CD4-positive, alpha-beta T cell (primary cell): ENCODE results near the gene ZFTA. TPM values are rescaled to one million over a fixed set of nuclear protein-coding genes. Genes with fewer than 3 reads are reported as not detected.
"Not testable (repeated sequence)": the region's sequence is repeated elsewhere in the genome, so short reads cannot be mapped to it uniquely, and the experiment has no call there.

Experiments used
- ATAC-seq: fragments of 200-7000 bp; cut with Tn5 transposase; one replicate; pipeline ENCODE4 v1.10.0; 2022; ENCODE audit warnings: mild to moderate bottlenecking; ENCODE audit not compliant: poor library complexity
- CTCF ChIA-PET: fragments of 350-600 bp; sonication (Branson Sonifier 250); formaldehyde crosslinking; loops from one replicate; lab custom pipeline; 2021; ENCODE audit warnings: antibody characterized with exemption, inconsistent platforms; lab: Charles Lee
- POLR2A ChIA-PET: fragments of 350-600 bp; sonication (Branson Sonifier 250); formaldehyde crosslinking; loops from one replicate; lab custom pipeline; 2021; ENCODE audit warnings: antibody characterized with exemption, inconsistent platforms; lab: Charles Lee
- DNase-seq, 14 experiments: peaks; one replicate each; pipeline ENCODE4 v3.0.0-alpha.2; 2013 to 2020; ENCODE audit warnings: mixed read lengths in 2 of 14
- H3K27ac ChIP-seq, 2 donors: one replicate each; pipeline versions ENCODE4 v1.5.1 to v1.7.0; 2013; ENCODE audit warnings: low read length in 2 of 2, low read depth in 1 of 2, mild to moderate bottlenecking in 1 of 2
- H3K27me3 ChIP-seq, 2 experiments: 1 replicate in 1 of 2; 2 replicates in 1 of 2; pipeline versions ENCODE4 v1.6.1 to v1.7.0; 2013; ENCODE audit warnings: low read length in 2 of 2, control low read depth in 1 of 2, mild to moderate bottlenecking in 1 of 2, moderate library complexity in 1 of 2; ENCODE audit not compliant: insufficient read depth in 2 of 2, control insufficient read depth in 1 of 2
- H3K36me3 ChIP-seq: one replicate; pipeline ENCODE4 v1.6.1; 2013; ENCODE audit warnings: low read length, control low read depth; ENCODE audit not compliant: insufficient read depth
- H3K4me1 ChIP-seq: one replicate; pipeline ENCODE4 v1.6.1; 2013; ENCODE audit warnings: low read length, control low read depth; ENCODE audit not compliant: insufficient read depth
- H3K4me3 ChIP-seq: one replicate; pipeline ENCODE4 v1.5.1; 2013; ENCODE audit warnings: mild to moderate bottlenecking, low read length, moderate library complexity
- H3K9me3 ChIP-seq, 2 experiments: 1 replicate in 1 of 2; 2 replicates in 1 of 2; pipeline versions ENCODE4 v1.6.1 to v1.7.0; 2013; ENCODE audit warnings: low read length in 2 of 2, mild to moderate bottlenecking in 2 of 2, control low read depth in 1 of 2, moderate library complexity in 1 of 2; ENCODE audit not compliant: control insufficient read depth in 1 of 2, insufficient read depth in 1 of 2
- H3K27ac Mint-ChIP-seq: one replicate; pipeline ENCODE4 v1.8.0; 2020; ENCODE audit warnings: mixed read lengths
- H3K27me3 Mint-ChIP-seq: one replicate; pipeline ENCODE4 v1.8.0; 2021; ENCODE audit warnings: mixed read lengths
- H3K36me3 Mint-ChIP-seq: one replicate; pipeline ENCODE4 v1.8.0; 2021; ENCODE audit warnings: low read depth, mixed read lengths
- H3K4me1 Mint-ChIP-seq: one replicate; pipeline ENCODE4 v1.8.0; 2021; ENCODE audit warnings: low read depth, mixed read lengths
- H3K4me3 Mint-ChIP-seq: one replicate; pipeline ENCODE4 v1.8.0; 2020; ENCODE audit warnings: mild to moderate bottlenecking, mixed read lengths
- H3K9me3 Mint-ChIP-seq: one replicate; pipeline ENCODE4 v1.8.0; 2020; ENCODE audit warnings: mixed read lengths
- intact Hi-C, 2 experiments: fragments of 100-400 bp; cut with DNase I in 1 of 2; cut with micrococcal nuclease in 1 of 2; formaldehyde crosslinking; loops; one replicate each; pipeline versions ENCODE4 v1.15.1 to v1.9.0; 2023 to 2025; cut with DNase I, micrococcal nuclease
- total RNA-seq, 174 experiments: library from RNA in 2 of 174; stranded (reverse) in 2 of 174; gene quantifications; one replicate each; pipeline ENCODE4 v1.2.3 and lab custom pipeline; 2021 to 2026
- TF ChIP-seq, protein P1 (sequence below): fragments of 200-600 bp; IDR thresholded peaks from one replicate; pipeline ENCODE4 v1.8.0; 2022; ENCODE audit warnings: antibody characterized with exemption, mild to moderate bottlenecking

Gene ZFTA
- total RNA-seq, 2 experiments from 2014 or later, result 0.95 to 1.0 TPM

DNA sequence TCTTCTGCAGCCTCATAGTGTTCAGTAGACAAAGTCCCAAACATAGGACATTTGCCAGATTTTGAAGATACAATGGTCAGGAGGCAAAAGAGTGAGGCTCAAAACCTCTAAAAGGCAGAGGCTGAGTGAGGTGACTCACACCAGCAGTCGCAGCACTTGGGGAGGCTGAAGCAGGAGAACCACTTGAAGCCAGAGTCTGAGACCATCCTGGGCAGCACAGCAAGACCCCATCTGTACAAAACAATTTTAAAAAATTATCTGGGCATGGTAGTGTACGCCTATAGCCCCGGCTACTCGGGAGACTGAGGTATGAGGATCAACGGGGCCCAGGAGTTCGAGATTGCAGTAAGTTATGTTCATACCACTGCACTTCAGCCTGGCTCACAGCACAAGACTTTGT lies 14.2 kb upstream of the ZFTA start:
- no peak for DNase-seq
- Mint-ChIP-seq H3K27me3 (peaks cover 2% of the 10 kb centered on the region), H3K9me3 (no peaks in the 10 kb centered on the region), H3K4me1 (no peaks in the 10 kb centered on the region), H3K4me3 (no peak overlapping the region), H3K36me3 (no peaks in the 10 kb centered on the region), H3K27ac (no peak overlapping the region)
- H3K27ac ChIP-seq, result no peak overlapping the region
- no peak for ATAC-seq
- ChIA-PET POLR2A (no interaction called here), CTCF (no interaction called here)
- no peak overlapping the region for H3K4me3 ChIP-seq
- intact Hi-C loops, result no loop called here
- no peaks in the 10 kb centered on the region for H3K36me3 ChIP-seq
- H3K4me1 ChIP-seq, result no peaks in the 10 kb centered on the region
- no peaks in the 10 kb centered on the region for H3K9me3 ChIP-seq
- TF ChIP-seq, protein P1, sequence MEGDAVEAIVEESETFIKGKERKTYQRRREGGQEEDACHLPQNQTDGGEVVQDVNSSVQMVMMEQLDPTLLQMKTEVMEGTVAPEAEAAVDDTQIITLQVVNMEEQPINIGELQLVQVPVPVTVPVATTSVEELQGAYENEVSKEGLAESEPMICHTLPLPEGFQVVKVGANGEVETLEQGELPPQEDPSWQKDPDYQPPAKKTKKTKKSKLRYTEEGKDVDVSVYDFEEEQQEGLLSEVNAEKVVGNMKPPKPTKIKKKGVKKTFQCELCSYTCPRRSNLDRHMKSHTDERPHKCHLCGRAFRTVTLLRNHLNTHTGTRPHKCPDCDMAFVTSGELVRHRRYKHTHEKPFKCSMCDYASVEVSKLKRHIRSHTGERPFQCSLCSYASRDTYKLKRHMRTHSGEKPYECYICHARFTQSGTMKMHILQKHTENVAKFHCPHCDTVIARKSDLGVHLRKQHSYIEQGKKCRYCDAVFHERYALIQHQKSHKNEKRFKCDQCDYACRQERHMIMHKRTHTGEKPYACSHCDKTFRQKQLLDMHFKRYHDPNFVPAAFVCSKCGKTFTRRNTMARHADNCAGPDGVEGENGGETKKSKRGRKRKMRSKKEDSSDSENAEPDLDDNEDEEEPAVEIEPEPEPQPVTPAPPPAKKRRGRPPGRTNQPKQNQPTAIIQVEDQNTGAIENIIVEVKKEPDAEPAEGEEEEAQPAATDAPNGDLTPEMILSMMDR, result no peak
- no peaks in the 10 kb centered on the region for H3K27me3 ChIP-seq

DNA sequence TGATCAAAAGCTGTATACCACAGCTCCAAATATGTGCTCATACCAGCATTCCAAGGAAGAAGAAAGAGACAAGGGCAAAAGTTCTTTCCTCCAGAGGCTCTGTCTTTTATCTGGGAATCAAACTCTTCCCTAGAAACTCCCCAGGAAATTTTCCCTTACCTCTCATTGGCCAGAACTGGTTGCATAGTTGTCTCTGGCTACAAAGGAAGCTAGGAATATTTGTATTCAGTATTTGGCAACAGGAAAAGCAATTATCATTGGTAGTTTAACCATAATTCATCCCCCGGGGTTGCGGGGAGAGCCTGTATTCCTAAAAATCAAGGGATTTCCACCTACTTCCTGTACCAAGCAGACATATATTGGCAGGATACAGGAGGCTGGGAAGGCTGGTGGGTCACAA lies 10.5 kb upstream of the ZFTA start:
- intact Hi-C loops, result no loop called here
- no peaks in the 10 kb centered on the region for H3K4me1 ChIP-seq
- no peak overlapping the region for H3K27ac ChIP-seq
- no peak for DNase-seq
- H3K4me3 ChIP-seq, result no peak overlapping the region
- H3K36me3 Mint-ChIP-seq, result no peaks in the 10 kb centered on the region
- H3K27me3 Mint-ChIP-seq, result peaks cover 5% of the 10 kb centered on the region
- no peaks in the 10 kb centered on the region for H3K9me3 Mint-ChIP-seq
- TF ChIP-seq, protein P1, result no peak
- H3K27me3 ChIP-seq, result no peaks in the 10 kb centered on the region
- no peak overlapping the region for H3K27ac Mint-ChIP-seq
- ChIA-PET POLR2A (no interaction called here), CTCF (interaction anchor here (1.1 kb wide), 1 partner anchor 11 kb away, joined by 4 read pairs; no protein-coding TSS in a partner anchor)
- H3K9me3 ChIP-seq, result no peaks in the 10 kb centered on the region
- H3K4me3 Mint-ChIP-seq, result no peak overlapping the region
- no peak for ATAC-seq
- no peaks in the 10 kb centered on the region for H3K4me1 Mint-ChIP-seq
- H3K36me3 ChIP-seq, result no peaks in the 10 kb centered on the region

DNA sequence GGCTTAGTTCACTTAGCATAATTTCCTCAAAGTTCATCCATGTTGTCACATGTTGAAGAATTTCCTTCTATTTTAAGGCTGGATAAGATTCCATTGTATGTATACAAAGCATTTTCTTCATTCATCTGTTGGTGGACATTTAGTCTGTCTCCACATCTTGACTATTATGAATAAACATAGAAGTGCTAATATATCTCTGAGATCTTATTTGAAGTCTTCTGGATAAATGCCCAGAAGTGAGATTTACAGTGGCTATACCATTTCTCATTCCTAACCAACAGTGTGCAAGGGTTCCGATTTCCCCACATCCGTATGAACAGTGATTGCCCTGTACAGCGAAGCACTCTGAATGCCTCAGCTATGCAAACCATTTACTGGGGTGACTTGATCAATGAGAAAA lies 6.6 kb upstream of the ZFTA start:
- CTCF ChIA-PET, result no interaction called here
- TF ChIP-seq, protein P1, result no peak
- Histone ChIP-seq H3K4me3 (no peak overlapping the region), H3K27ac (no peak overlapping the region), H3K9me3 (peaks cover 0 to under 1% of the 10 kb centered on the region in 2 experiments), H3K36me3 (no peaks in the 10 kb centered on the region), H3K4me1 (no peaks in the 10 kb centered on the region), H3K27me3 (peaks cover 1 to 10% of the 10 kb centered on the region in 2 experiments)
- peaks cover 16% of the 10 kb centered on the region for H3K27me3 Mint-ChIP-seq
- no peaks in the 10 kb centered on the region for H3K9me3 Mint-ChIP-seq
- no peaks in the 10 kb centered on the region for H3K4me1 Mint-ChIP-seq
- no peak overlapping the region for H3K4me3 Mint-ChIP-seq
- no peak overlapping the region for H3K27ac Mint-ChIP-seq
- POLR2A ChIA-PET, result no interaction called here
- ATAC-seq (no peak), DNase-seq (no peak)
- no peaks in the 10 kb centered on the region for H3K36me3 Mint-ChIP-seq
- intact Hi-C loops, result no loop called here

DNA sequence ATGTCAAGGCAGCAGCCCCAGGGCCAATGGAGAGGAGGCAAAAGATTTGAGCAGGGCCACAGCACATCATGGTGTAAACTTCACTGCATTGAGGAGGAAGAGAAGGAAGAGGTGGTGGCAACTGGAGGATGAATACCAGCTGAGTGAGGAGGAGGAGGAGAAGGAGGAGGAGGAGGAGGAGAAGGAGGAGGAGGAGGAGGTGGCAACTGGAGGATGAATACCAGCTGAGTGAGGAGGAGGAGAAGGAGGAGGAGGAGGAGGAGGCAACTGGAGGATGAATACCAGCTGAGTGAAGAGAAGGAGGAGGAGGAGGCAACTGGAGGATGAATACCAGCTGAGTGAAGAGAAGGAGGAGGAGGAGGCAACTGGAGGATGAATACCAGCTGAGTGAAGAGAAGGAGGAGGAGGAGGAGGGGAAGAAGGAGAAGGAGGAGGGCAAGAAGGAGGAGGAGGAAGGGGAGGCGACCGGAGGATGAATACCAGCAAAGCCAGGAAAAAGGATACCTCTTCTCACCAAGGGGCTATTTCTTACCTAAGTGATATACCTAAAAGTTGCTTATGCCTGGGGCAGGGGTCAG lies 3.3 kb upstream of the ZFTA start:
- H3K9me3 Mint-ChIP-seq, CTCF ChIA-PET, ATAC-seq, intact Hi-C loops, H3K4me3 Mint-ChIP-seq, H3K4me3 ChIP-seq, H3K36me3 Mint-ChIP-seq, H3K27ac Mint-ChIP-seq, H3K36me3 ChIP-seq, DNase-seq, H3K27ac ChIP-seq, H3K9me3 ChIP-seq: not testable (repeated sequence)
- Mint-ChIP-seq H3K4me1 (peaks cover 13% of the 10 kb centered on the region), H3K27me3 (peaks cover 11% of the 10 kb centered on the region)
- Histone ChIP-seq H3K27me3 (peaks cover 10 to 19% of the 10 kb centered on the region in 2 experiments), H3K4me1 (peaks cover 20% of the 10 kb centered on the region)
- POLR2A ChIA-PET, result interaction anchor here (0.7 kb wide), 1 partner anchor 147 kb away, joined by 3 read pairs; no protein-coding TSS in a partner anchor
